ENCODE results near the gene SUPT6H.

The SUPT6H gene

DNA sequence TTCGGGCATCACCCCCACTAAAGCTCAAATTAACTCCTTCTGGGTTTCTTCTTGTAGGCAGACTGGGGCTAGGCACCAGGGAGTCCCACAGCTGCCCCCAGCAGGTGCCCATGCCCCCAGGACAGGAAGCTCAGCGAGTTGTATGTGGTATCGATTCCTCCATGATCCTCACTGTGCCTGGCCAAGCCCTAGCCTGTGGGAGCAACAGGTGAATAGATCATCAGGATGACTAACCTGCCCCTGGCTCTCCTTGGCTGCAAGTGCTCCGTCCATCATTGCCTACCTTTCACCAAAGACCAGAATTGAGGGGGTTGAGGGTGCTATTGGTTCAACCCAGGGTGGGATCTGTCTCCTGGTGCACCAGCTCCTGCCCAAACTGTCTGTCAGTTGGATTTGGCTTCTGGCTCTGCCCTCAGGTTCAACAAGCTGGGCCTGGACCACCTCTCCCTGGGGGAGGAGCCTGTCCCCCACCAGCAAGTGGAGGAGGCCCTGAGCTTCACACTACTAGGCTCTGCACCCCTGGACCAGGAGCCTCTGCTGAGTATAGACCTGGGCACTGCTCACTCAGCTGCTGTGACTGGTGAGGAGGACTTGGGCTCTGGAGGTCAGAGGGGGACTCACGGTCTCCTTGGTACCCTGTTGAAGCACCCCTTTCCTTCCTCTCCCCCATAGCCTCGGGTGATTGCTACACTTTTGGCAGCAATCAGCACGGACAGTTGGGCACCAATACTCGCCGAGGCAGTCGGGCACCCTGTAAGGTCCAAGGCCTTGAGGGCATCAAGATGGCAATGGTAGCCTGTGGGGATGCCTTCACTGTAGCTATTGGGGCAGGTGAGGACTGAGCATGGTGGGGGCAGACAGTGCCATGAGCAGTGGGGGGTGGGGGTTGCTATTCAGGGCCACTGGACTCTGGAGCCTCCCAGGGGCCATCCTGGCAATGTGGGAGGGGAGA, 78.7 kb downstream of the SUPT6H start:
- DNase-seq: no peak

- no peak for DNase-seq
These were observed 79.6 kb downstream of the SUPT6H start for GRCh38 chr17:28741358-28742349.

- DNase-seq: peak; percentile 88
These were observed 81.5 kb downstream of the SUPT6H start, which contains the start of gene TRAF4 for GRCh38 chr17:28743243-28744103. Gene TRAF4 (plus strand): TSS chr17:28744011. CDS start chr17:28744113, 102 bp downstream.

GRCh38 chr17:28744104-28744971, 82.3 kb downstream of the SUPT6H start:
- DNase-seq: peak; percentile 83

DNA sequence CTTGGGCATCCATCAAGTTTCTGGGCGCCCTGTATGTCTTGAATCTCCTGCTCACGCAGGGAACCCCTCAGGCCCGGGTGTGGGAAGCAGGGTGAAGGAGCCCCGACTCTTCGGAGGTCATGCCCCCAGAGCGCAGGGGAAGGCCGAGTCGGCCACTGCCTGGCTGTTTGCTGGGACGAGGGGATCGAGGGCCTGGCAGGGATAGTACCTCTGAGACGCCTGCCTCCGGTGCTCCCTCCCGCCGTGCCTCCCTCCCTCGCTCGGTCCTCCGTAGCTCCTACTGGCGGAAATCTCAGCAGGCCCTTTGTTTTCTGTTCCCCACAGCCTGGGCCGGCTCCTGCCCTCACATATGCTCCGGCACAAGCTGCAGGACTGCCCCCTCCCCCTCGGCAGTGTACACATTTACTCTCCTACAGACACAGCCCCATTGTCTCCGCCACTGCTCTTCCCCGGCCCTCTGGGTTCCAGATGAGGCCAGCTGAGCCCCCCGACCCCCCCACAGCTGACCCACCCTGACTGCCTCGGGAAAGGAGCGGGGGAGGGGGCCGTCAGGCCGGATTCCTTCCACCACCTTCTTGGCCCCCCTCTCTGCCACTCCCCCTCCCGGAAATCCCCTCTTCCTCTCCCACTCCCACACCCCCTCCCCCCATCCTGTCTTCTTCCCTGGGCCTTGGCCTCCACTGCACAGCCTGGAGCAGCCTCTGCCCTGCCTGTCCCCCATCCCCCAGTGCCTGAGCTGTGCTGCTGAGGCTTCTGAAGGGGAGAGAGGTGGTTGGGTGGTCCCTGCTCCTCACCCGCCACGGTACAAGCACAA, 83.2 kb downstream of the SUPT6H start:
- DNase-seq: peak; percentile 83

GRCh38 chr17:28745786-28746411, 83.9 kb downstream of the SUPT6H start:
- peak; percentile 36 for DNase-seq

GRCh38 chr17:28746611-28747050, 84.6 kb downstream of the SUPT6H start:
- peak; percentile 79 for DNase-seq

DNA sequence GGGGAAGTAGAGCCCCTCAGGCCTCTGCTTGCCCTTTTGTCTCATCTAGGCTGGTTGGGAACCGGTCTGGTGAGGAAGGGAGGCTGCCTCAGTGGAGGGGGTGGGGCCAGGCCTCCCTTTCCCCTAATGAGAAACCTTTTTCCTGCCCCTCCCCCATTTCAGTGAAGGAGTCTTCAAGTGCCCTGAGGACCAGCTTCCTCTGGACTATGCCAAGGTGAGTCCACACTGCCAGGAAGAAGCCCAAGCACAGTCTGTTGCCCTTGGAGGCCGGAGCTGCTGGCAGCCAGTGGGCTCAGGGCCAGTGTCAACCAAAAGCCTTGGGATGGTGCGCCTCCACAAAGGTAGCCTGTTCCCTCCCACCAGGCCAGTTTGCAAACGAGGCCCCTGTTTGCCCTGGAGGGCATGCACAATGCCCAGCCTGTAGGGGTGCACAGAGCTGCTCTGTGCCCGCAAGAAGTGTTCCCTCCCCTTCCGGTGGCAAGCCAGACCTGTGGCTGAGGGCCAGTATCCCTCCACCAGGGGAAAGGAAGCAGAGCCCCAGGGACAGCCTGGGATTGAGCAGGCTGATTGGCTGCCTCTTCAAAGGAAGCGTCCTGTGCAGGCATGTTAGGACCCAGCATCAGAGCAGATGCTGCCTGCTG, 85.2 kb downstream of the SUPT6H start:
- peak; percentile 82 for DNase-seq

DNA sequence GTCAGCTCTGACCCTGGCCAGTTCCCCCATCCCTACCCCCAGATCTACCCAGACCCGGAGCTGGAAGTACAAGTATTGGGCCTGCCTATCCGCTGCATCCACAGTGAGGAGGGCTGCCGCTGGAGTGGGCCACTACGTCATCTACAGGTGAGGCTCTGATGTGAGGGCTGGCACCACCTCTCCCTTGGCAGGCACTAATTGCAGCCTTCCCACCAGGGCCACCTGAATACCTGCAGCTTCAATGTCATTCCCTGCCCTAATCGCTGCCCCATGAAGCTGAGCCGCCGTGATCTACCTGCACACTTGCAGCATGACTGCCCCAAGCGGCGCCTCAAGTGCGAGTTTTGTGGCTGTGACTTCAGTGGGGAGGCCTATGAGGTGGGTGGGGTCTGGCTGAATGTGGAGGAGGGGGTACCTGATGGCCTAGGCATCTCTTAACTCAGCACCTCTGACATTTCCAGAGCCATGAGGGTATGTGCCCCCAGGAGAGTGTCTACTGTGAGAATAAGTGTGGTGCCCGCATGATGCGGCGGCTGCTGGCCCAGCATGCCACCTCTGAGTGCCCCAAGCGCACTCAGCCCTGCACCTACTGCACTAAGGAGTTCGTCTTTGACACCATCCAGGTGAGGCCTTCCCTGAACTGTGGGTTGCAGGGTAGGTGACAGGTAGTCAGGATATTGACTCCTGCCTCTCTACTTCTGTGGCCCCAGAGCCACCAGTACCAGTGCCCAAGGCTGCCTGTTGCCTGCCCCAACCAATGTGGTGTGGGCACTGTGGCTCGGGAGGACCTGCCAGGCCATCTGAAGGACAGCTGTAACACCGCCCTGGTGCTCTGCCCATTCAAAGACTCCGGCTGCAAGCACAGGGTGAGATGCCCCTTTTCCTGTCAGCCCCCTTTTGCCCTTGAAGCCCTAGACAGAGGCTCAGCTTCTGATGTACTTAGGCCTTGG, 86.1 kb downstream of the SUPT6H start:
- no peak for DNase-seq

DNA sequence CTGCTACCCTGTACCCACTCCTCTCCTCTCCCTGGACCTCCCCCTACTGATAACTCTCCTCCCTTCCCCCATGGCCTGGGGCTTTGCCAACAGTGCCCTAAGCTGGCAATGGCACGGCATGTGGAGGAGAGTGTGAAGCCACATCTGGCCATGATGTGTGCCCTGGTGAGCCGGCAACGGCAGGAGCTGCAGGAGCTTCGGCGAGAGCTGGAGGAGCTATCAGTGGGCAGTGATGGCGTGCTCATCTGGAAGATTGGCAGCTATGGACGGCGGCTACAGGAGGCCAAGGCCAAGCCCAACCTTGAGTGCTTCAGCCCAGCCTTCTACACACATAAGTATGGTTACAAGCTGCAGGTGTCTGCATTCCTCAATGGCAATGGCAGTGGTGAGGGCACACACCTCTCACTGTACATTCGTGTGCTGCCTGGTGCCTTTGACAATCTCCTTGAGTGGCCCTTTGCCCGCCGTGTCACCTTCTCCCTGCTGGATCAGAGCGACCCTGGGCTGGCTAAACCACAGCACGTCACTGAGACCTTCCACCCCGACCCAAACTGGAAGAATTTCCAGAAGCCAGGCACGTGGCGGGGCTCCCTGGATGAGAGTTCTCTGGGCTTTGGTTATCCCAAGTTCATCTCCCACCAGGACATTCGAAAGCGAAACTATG, 87.0 kb downstream of the SUPT6H start:
- no peak for DNase-seq

DNA sequence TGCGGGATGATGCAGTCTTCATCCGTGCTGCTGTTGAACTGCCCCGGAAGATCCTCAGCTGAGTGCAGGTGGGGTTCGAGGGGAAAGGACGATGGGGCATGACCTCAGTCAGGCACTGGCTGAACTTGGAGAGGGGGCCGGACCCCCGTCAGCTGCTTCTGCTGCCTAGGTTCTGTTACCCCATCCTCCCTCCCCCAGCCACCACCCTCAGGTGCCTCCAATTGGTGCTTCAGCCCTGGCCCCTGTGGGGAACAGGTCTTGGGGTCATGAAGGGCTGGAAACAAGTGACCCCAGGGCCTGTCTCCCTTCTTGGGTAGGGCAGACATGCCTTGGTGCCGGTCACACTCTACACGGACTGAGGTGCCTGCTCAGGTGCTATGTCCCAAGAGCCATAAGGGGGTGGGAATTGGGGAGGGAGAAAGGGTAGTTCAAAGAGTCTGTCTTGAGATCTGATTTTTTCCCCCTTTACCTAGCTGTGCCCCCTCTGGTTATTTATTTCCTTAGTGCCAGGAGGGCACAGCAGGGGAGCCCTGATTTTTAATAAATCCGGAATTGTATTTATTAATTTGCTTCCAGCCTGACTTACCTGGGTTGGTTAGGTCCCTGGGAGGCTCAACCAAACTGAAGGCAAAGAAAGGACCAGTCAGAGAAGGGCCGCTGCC, 87.6 kb downstream of the SUPT6H start:
- no peak for DNase-seq

GRCh38 chr17:28750178-28751047, 88.4 kb downstream of the SUPT6H start:
- peak; percentile 92 for DNase-seq

GRCh38 chr17:28751600-28752366, 89.8 kb downstream of the SUPT6H start:
- DNase-seq: no peak
